Activated CD8-positive, alpha-beta memory T cell treated with anti-CD3 and anti-CD28 coated beads, Interleukin-2, amount 50 U/mL, for 1 hour (primary cell): ENCODE data around the gene C2orf92.

Source experiments
- DNase-seq: peaks from one replicate; pipeline ENCODE4 v3.0.0-alpha.2; 2020; ENCODE audit errors: extremely low read depth

The C2orf92 gene

GRCh38 chr2:97730245-97730644, 60.7 kb downstream of the C2orf92 start:
- no peak for DNase-seq

- DNase-seq: no peak
These were observed 61.9 kb downstream of the C2orf92 start for GRCh38 chr2:97731274-97732020.

- no peak for DNase-seq
These were observed 63.2 kb downstream of the C2orf92 start for GRCh38 chr2:97732436-97733340.

GRCh38 chr2:97733341-97734035, 64.0 kb downstream of the C2orf92 start:
- no peak for DNase-seq

GRCh38 chr2:97734061-97735051, 64.8 kb downstream of the C2orf92 start:
- no peak for DNase-seq

- no peak for DNase-seq
These were observed 65.6 kb downstream of the C2orf92 start for GRCh38 chr2:97735161-97735561.

- no peak for DNase-seq
These were observed 66.7 kb downstream of the C2orf92 start for GRCh38 chr2:97736185-97736584.

GRCh38 chr2:97736608-97737330, 67.3 kb downstream of the C2orf92 start:
- DNase-seq: no peak

GRCh38 chr2:97737421-97738178, 68.1 kb downstream of the C2orf92 start:
- DNase-seq: no peak

- no peak for DNase-seq
These were observed 68.9 kb downstream of the C2orf92 start for GRCh38 chr2:97738179-97739019.

- no peak for DNase-seq
These were observed 69.7 kb downstream of the C2orf92 start for GRCh38 chr2:97739020-97739892.

- DNase-seq: no peak
These were observed 70.4 kb downstream of the C2orf92 start for GRCh38 chr2:97739893-97740245.

- no peak for DNase-seq
These were observed 71.2 kb downstream of the C2orf92 start for GRCh38 chr2:97740590-97741182.

- no peak for DNase-seq
These were observed 71.7 kb downstream of the C2orf92 start for GRCh38 chr2:97741251-97741650.

GRCh38 chr2:97741686-97742085, 72.2 kb downstream of the C2orf92 start:
- DNase-seq: no peak

GRCh38 chr2:97742381-97742847, 72.9 kb downstream of the C2orf92 start:
- DNase-seq: no peak

GRCh38 chr2:97743913-97744312, 74.4 kb downstream of the C2orf92 start:
- no peak for DNase-seq
